Adrenal gland (tissue), 5 donors: Measurements from ENCODE around the gene SERF2.

Experiments
- POLR2A ChIP-seq, 2 donors: fragments of 450-650 bp; IDR thresholded peaks; one replicate each; pipeline ENCODE4 v1.6.1; 2017; ENCODE audit warnings: antibody characterized with exemption in 2 of 2, mild to moderate bottlenecking in 2 of 2, moderate library complexity in 1 of 2
- TF ChIP-seq, protein P1 (sequence below), 6 experiments: fragments of 450-650 bp in 4 of 6; fragments of 200-600 bp in 2 of 6; sonication (generic) in 1 of 6; IDR thresholded peaks; 1 replicate in 5 of 6; 2 replicates in 1 of 6; pipeline versions ENCODE4 v1.5.1 to v1.8.0; 2016 to 2021; ENCODE audit warnings: antibody characterized with exemption in 6 of 6, mild to moderate bottlenecking in 2 of 6, moderate library complexity in 1 of 6
- donor health status: DM: no; HTN: no; CAD: no.

DNA sequence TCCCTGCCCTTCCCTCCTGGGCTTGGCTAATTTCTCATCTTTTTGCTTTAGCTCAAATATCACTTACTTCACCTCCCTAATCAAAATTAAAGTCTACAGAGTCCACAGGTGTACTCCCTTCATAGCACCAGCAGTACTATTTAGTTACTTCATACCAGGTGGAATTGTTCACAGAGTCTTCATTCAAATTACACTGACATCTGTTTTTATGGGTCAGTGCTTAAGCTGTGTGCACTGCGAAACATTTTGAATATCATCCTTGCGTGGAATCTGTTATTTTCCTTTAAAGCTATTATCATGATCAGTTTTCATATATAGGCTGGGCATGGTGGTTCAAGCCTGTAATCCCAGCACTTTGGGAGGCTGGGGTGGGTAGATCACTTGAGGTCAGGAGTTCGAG lies 2.7 kb upstream of the SERF2 start:
- TF ChIP-seq, protein P1, sequence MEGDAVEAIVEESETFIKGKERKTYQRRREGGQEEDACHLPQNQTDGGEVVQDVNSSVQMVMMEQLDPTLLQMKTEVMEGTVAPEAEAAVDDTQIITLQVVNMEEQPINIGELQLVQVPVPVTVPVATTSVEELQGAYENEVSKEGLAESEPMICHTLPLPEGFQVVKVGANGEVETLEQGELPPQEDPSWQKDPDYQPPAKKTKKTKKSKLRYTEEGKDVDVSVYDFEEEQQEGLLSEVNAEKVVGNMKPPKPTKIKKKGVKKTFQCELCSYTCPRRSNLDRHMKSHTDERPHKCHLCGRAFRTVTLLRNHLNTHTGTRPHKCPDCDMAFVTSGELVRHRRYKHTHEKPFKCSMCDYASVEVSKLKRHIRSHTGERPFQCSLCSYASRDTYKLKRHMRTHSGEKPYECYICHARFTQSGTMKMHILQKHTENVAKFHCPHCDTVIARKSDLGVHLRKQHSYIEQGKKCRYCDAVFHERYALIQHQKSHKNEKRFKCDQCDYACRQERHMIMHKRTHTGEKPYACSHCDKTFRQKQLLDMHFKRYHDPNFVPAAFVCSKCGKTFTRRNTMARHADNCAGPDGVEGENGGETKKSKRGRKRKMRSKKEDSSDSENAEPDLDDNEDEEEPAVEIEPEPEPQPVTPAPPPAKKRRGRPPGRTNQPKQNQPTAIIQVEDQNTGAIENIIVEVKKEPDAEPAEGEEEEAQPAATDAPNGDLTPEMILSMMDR (IDR thresholded peaks at IDR 0.05): no peak
- no peak for TF ChIP-seq POLR2A (IDR thresholded peaks at IDR 0.05)
